ENCODE measurements around the gene MS4A6E.

- TF ChIP-seq CTCF (IDR thresholded peaks at IDR 0.05; ENCODE audit: low read length) (no peak), EZH2 (optimal IDR thresholded peaks at IDR 0.05; ENCODE audit: low read depth, low read length) (no peak)
Observed at GRCh38 chr11:60336767-60337391, 9.8 kb downstream of the MS4A6E start.
